Prostate gland (tissue), 2 donors: ENCODE measurements around the gene COP1.

Experiments used
- CTCF ChIP-seq, 4 experiments: fragments of 200-600 bp in 2 of 4; fragments of 450-650 bp in 2 of 4; sonication (generic) in 2 of 4; IDR thresholded peaks; 1 replicate in 3 of 4; 2 replicates in 1 of 4; pipeline ENCODE4 v1.5.1; 2016 to 2019; ENCODE audit warnings: antibody characterized with exemption in 4 of 4, mild to moderate bottlenecking in 2 of 4, moderate library complexity in 2 of 4
- POLR2A ChIP-seq: fragments of 450-650 bp; IDR thresholded peaks from one replicate; pipeline ENCODE4 v1.6.1; 2016; ENCODE audit warnings: antibody characterized with exemption, mild to moderate bottlenecking
- POLR2AphosphoS5 ChIP-seq: sonication (generic); formaldehyde crosslinking; IDR thresholded peaks from one replicate; pipeline ENCODE4 v1.6.1; 2017; ENCODE audit warnings: antibody characterized with exemption

GRCh38 chr1:175944591-175944990, 262.5 kb downstream of the COP1 start:
- no peak for TF ChIP-seq POLR2A
- no peak for TF ChIP-seq CTCF (IDR thresholded peaks at IDR 0.05)
- TF ChIP-seq POLR2AphosphoS5: no peak
